CD14-positive monocyte (primary cell): ENCODE measurements around the gene RNF217. TPM values are rescaled to one million over a fixed set of nuclear protein-coding genes. Genes with fewer than 3 reads are reported as not detected.

Source experiments
- DNase-seq, 3 donors: peaks; one replicate each; pipeline ENCODE4 v3.0.0-alpha.2; 2011 to 2022
- H2AFZ ChIP-seq: 2 replicates; pipeline ENCODE4 v1.6.0; 2012; ENCODE audit warnings: mild to moderate bottlenecking, low read depth, low read length, inconsistent platforms; ENCODE audit not compliant: insufficient read depth, poor library complexity, severe bottlenecking
- H3K27ac ChIP-seq, 2 donors: 1 replicate in 1 of 2; 2 replicates in 1 of 2; pipeline ENCODE4 v1.5.1; 2012 to 2013; ENCODE audit warnings: low read length in 2 of 2, control low read depth in 1 of 2, inconsistent platforms in 1 of 2, low read depth in 1 of 2, mild to moderate bottlenecking in 1 of 2
- H3K27me3 ChIP-seq, 2 donors: one replicate each; pipeline versions ENCODE4 v1.6.0 to v1.6.1; 2011 to 2013; ENCODE audit warnings: low read length in 2 of 2; ENCODE audit not compliant: control insufficient read depth in 2 of 2, insufficient read depth in 2 of 2
- H3K36me3 ChIP-seq, 2 donors: replicated peaks in 1 of 2; 1 replicate in 1 of 2; 2 replicates in 1 of 2; pipeline versions ENCODE4 v1.5.1 to v1.6.1; 2012 to 2013; ENCODE audit warnings: low read length in 2 of 2, control low read depth in 1 of 2, inconsistent platforms in 1 of 2, mild to moderate bottlenecking in 1 of 2; ENCODE audit not compliant: insufficient read depth in 2 of 2, control insufficient read depth in 1 of 2
- H3K4me1 ChIP-seq, 2 donors: 1 replicate in 1 of 2; 2 replicates in 1 of 2; pipeline versions ENCODE4 v1.5.1 to v1.6.1; 2012 to 2013; ENCODE audit warnings: low read length in 2 of 2, control low read depth in 1 of 2, inconsistent platforms in 1 of 2, mild to moderate bottlenecking in 1 of 2, moderate library complexity in 1 of 2; ENCODE audit not compliant: insufficient read depth in 2 of 2, control insufficient read depth in 1 of 2
- H3K4me2 ChIP-seq: replicated peaks from 2 replicates; pipeline ENCODE3; 2012; ENCODE audit warnings: low read length, moderate library complexity, mild to moderate bottlenecking; ENCODE audit not compliant: poor library complexity, severe bottlenecking; ENCODE audit errors: extremely low read depth
- H3K4me3 ChIP-seq, 3 experiments: fragments of 200-600 bp in 1 of 3; sonication (generic) in 1 of 3; replicated peaks in 1 of 3; 1 replicate in 2 of 3; 2 replicates in 1 of 3; pipeline ENCODE4 v1.5.1; 2011 to 2013; ENCODE audit warnings: low read length in 3 of 3, mild to moderate bottlenecking in 3 of 3, control low read depth in 2 of 3, low read depth in 2 of 3, inconsistent platforms in 1 of 3, moderate library complexity in 1 of 3
- H3K79me2 ChIP-seq: 2 replicates; pipeline ENCODE4 v1.6.0; 2012; ENCODE audit warnings: mild to moderate bottlenecking, control low read depth, inconsistent platforms, low read length, moderate library complexity; ENCODE audit not compliant: insufficient read depth
- H3K9ac ChIP-seq: 2 replicates; pipeline ENCODE4 v1.6.0; 2017; ENCODE audit warnings: low read length, mild to moderate bottlenecking; ENCODE audit not compliant: insufficient read depth, poor library complexity, severe bottlenecking
- H3K9me3 ChIP-seq, 2 donors: replicated peaks in 1 of 2; 1 replicate in 1 of 2; 2 replicates in 1 of 2; pipeline versions ENCODE4 v1.5.1 to v1.6.1; 2012 to 2013; ENCODE audit warnings: low read length in 2 of 2, control low read depth in 1 of 2; ENCODE audit not compliant: control insufficient read depth in 1 of 2, insufficient read depth in 1 of 2
- H4K20me1 ChIP-seq: 2 replicates; pipeline ENCODE4 v1.6.0; 2012; ENCODE audit warnings: mild to moderate bottlenecking, low read length, control low read depth, moderate library complexity; ENCODE audit not compliant: insufficient read depth
- H3K27ac Mint-ChIP-seq, 7 donors: one replicate each; pipeline ENCODE4 v1.8.0; 2020; ENCODE audit warnings: mild to moderate bottlenecking in 7 of 7, mixed read lengths in 7 of 7, moderate library complexity in 6 of 7, inconsistent platforms in 2 of 7
- H3K27me3 Mint-ChIP-seq, 3 donors: one replicate each; pipeline ENCODE4 v1.8.0; 2021 to 2022; ENCODE audit warnings: low read depth in 3 of 3, mild to moderate bottlenecking in 3 of 3, mixed read lengths in 3 of 3, moderate library complexity in 3 of 3, inconsistent platforms in 1 of 3
- H3K36me3 Mint-ChIP-seq, 2 donors: one replicate each; pipeline ENCODE4 v1.8.0; 2020; ENCODE audit warnings: mixed read lengths in 2 of 2, inconsistent platforms in 1 of 2, mild to moderate bottlenecking in 1 of 2
- H3K4me1 Mint-ChIP-seq: one replicate; pipeline ENCODE4 v1.8.0; 2020; ENCODE audit warnings: mild to moderate bottlenecking, mixed read lengths
- H3K4me3 Mint-ChIP-seq, 2 donors: one replicate each; pipeline ENCODE4 v1.8.0; 2020; ENCODE audit warnings: mild to moderate bottlenecking in 2 of 2, mixed read lengths in 2 of 2, moderate library complexity in 1 of 2
- H3K9me3 Mint-ChIP-seq, 7 donors: one replicate each; pipeline ENCODE4 v1.8.0; 2020 to 2022; ENCODE audit warnings: mixed read lengths in 7 of 7, mild to moderate bottlenecking in 6 of 7, moderate library complexity in 6 of 7, inconsistent platforms in 2 of 7
- WGBS: methylation state at CpG from one replicate; pipeline ENCODE4 v1.1.5; 2013; ENCODE audit warnings: missing lambda C conversion rate; ENCODE audit not compliant: insufficient coverage; 5-methylcytosine and 5-hydroxymethylcytosine counted together
- intact Hi-C, 2 donors: fragments of 100-400 bp; cut with micrococcal nuclease; formaldehyde crosslinking; loops; one replicate each; pipeline versions ENCODE4 v1.15.0 to v1.15.1; 2023
- polyA plus RNA-seq, 3 donors: library from polyadenylated mRNA; depleted of rRNA in 1 of 3; unstranded in 2 of 3; stranded (reverse) in 1 of 3; fragments of 300-500 nt in 2 of 3; fragments of >200 nt in 1 of 3; fragmentation: Illumina TruSeq in 2 of 3; gene quantifications; 1 replicate in 2 of 3; 2 replicates in 1 of 3; pipeline ENCODE4 v1.2.3, GENCODE V29; 2012 to 2021
- TF ChIP-seq, protein P1 (sequence below): fragments of 200-600 bp; IDR thresholded peaks from one replicate; pipeline ENCODE4 v1.8.0; 2022; ENCODE audit warnings: antibody characterized with exemption, mild to moderate bottlenecking

The RNF217 gene
- polyA plus RNA-seq, 3 donors = 2.2 to 11.6 (median 3.3) TPM

DNA sequence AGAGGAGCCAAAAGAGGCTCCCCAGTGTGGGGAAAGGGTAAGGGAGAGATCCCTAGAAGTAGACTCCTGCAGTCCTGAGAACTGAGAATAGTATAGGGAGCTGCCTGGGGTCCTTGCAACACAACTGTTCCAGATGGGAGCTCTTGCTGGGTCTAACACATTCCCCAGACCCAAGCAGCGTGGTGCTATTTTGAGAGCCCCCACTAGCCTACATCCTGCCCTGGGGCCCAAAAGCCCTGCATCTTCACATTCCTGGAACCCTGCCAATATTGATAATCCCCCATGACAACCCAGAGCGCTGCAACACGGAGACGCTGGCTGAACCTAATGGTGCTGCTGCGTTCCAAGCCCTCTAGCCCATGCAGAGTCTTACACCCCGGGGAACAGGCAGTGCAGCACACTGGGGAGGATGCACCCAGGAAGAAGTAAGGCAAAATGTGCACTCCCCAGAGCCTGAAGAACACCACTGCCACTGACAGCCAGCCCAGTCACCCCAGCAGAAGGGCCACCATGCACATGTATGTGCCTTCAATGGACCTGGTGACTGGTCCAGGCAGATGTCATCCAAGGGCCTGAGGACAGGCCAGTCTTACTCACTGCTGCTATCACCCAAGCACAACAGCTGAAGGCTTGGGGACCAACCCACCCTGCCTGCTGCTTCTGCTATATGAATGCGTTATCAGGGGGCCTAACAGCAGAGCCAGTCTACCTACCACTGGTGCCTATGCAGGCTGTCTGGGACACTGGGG lies 7.0 kb upstream of the RNF217 start:
- H3K27me3 ChIP-seq = no peaks in the 10 kb centered on the region
- WGBS = 93% methylated on average over 7 of the region's 7 CpGs
- peaks cover 0 to 3% (median 0%) of the 10 kb centered on the region in 7 donors for H3K9me3 Mint-ChIP-seq
- H2AFZ ChIP-seq = no peak overlapping the region
- H3K4me3 Mint-ChIP-seq = no peak overlapping the region
- H3K36me3 Mint-ChIP-seq = no peaks in the 10 kb centered on the region
- no peaks in the 10 kb centered on the region for H3K36me3 ChIP-seq
- H3K4me1 Mint-ChIP-seq = peaks cover 6% of the 10 kb centered on the region
- intact Hi-C loops = no loop called here
- peaks cover 0 to 3% of the 10 kb centered on the region in 2 donors for H3K4me1 ChIP-seq
- H3K79me2 ChIP-seq = no peaks in the 10 kb centered on the region
- H3K9me3 ChIP-seq = no peaks in the 10 kb centered on the region
- TF ChIP-seq, protein P1, sequence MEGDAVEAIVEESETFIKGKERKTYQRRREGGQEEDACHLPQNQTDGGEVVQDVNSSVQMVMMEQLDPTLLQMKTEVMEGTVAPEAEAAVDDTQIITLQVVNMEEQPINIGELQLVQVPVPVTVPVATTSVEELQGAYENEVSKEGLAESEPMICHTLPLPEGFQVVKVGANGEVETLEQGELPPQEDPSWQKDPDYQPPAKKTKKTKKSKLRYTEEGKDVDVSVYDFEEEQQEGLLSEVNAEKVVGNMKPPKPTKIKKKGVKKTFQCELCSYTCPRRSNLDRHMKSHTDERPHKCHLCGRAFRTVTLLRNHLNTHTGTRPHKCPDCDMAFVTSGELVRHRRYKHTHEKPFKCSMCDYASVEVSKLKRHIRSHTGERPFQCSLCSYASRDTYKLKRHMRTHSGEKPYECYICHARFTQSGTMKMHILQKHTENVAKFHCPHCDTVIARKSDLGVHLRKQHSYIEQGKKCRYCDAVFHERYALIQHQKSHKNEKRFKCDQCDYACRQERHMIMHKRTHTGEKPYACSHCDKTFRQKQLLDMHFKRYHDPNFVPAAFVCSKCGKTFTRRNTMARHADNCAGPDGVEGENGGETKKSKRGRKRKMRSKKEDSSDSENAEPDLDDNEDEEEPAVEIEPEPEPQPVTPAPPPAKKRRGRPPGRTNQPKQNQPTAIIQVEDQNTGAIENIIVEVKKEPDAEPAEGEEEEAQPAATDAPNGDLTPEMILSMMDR = no peak
- no peak overlapping the region for H3K27ac ChIP-seq
- H3K4me2 ChIP-seq = no peak overlapping the region
- H3K9ac ChIP-seq = no peak overlapping the region
- H3K4me3 ChIP-seq = no peak overlapping the region
- H3K27ac Mint-ChIP-seq = no peak overlapping the region
- H4K20me1 ChIP-seq = no peaks in the 10 kb centered on the region
- DNase-seq = no peak
- H3K27me3 Mint-ChIP-seq = peaks cover 0 to 1% (median 0%) of the 10 kb centered on the region in 3 donors

DNA sequence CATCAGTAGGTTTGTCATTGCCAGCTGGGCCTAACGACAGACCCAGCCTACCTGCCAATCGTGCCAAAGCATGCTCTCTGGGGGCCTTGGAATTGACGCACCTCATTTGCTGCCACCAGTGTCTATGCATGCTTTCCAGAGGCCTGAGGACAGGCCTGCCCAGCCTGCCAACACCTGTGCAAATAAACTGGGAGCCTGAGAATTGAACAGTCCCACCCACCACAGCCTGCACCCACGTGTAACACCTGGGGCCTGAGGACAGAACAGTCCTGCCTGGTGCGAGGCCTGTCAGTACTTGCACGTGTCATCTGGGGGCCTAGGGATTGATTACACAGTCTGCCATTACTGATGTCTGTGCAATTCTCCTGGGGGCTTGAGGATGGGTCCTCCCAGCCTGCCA lies 6.2 kb upstream of the RNF217 start:
- no peak overlapping the region for H3K27ac ChIP-seq
- 99% methylated on average over 6 of the region's 6 CpGs for WGBS
- peaks cover 5 to 6% of the 10 kb centered on the region in 2 donors for H3K4me1 ChIP-seq
- H3K9me3 Mint-ChIP-seq = peaks cover 0 to 3% (median 0%) of the 10 kb centered on the region in 7 donors
- H3K79me2 ChIP-seq = no peaks in the 10 kb centered on the region
- H3K9ac ChIP-seq = no peak overlapping the region
- intact Hi-C loops = no loop called here
- H3K9me3 ChIP-seq = no peaks in the 10 kb centered on the region
- H3K4me2 ChIP-seq = no peak overlapping the region
- no peaks in the 10 kb centered on the region for H3K36me3 Mint-ChIP-seq
- TF ChIP-seq, protein P1 = no peak
- H3K4me3 Mint-ChIP-seq = no peak overlapping the region
- H3K4me1 Mint-ChIP-seq = peaks cover 11% of the 10 kb centered on the region
- no peak overlapping the region for H3K4me3 ChIP-seq
- peaks cover 0 to 1% (median 0%) of the 10 kb centered on the region in 3 donors for H3K27me3 Mint-ChIP-seq
- no peak overlapping the region for H3K27ac Mint-ChIP-seq
- H3K27me3 ChIP-seq = no peaks in the 10 kb centered on the region
- no peaks in the 10 kb centered on the region for H4K20me1 ChIP-seq
- H3K36me3 ChIP-seq = no peaks in the 10 kb centered on the region
- H2AFZ ChIP-seq = no peak overlapping the region
- no peak for DNase-seq
